HG03354 (cell line): Measurements from ENCODE around the gene DRAP1.

ENCODE experiments used
- ATAC-seq: cut with Tn5 transposase; IDR thresholded peaks from one replicate; pipeline ENCODE4 v1.9.1; 2021; ENCODE audit warnings: mild to moderate bottlenecking; ENCODE audit not compliant: unreplicated experiment, poor library complexity, severe bottlenecking

DRAP1 gene, protein sequence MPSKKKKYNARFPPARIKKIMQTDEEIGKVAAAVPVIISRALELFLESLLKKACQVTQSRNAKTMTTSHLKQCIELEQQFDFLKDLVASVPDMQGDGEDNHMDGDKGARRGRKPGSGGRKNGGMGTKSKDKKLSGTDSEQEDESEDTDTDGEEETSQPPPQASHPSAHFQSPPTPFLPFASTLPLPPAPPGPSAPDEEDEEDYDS

GRCh38 chr11:65919141-65919572 is at the start of gene DRAP1:
Gene DRAP1 (plus strand): TSS chr11:65919426. CDS start chr11:65919502, 76 bp downstream.
- ATAC-seq: peak; percentile 89

DNA sequence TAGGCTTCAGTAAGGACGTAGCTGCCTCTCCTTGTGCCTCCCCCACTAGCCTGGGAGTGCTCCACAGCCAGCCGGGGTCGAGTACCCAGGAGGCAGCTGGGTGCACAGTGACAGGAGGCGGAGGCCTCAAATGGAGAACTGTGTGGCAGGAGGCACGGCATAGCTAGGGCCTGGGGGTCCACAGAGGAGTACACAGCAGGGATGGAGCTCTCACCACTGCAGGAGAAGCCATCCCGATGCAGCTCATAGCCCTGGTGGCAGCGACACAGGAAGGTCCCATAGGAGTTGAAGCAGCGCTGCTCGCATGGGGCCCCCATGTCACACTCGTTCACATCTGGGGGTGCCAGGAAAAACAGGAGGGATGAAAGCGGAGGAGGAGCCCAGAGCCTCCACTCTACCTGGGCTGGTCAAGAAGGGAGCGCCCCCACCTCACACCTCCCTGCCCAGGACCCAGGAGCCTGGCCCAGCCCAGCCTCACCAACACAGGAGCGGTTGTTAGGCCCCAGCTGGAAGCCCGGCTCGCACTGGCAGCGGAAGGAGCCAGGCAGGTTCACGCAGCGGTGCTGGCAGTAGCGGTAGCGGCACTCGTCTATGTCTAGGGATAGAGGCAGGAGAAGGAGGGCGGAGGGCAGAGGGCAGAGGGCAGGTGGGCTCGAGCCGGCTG is 49.5 kb upstream of the DRAP1 start:
- ATAC-seq: no peak

- no peak for ATAC-seq
Measured at GRCh38 chr11:65870307-65870658, 48.9 kb upstream of the DRAP1 start.

DNA sequence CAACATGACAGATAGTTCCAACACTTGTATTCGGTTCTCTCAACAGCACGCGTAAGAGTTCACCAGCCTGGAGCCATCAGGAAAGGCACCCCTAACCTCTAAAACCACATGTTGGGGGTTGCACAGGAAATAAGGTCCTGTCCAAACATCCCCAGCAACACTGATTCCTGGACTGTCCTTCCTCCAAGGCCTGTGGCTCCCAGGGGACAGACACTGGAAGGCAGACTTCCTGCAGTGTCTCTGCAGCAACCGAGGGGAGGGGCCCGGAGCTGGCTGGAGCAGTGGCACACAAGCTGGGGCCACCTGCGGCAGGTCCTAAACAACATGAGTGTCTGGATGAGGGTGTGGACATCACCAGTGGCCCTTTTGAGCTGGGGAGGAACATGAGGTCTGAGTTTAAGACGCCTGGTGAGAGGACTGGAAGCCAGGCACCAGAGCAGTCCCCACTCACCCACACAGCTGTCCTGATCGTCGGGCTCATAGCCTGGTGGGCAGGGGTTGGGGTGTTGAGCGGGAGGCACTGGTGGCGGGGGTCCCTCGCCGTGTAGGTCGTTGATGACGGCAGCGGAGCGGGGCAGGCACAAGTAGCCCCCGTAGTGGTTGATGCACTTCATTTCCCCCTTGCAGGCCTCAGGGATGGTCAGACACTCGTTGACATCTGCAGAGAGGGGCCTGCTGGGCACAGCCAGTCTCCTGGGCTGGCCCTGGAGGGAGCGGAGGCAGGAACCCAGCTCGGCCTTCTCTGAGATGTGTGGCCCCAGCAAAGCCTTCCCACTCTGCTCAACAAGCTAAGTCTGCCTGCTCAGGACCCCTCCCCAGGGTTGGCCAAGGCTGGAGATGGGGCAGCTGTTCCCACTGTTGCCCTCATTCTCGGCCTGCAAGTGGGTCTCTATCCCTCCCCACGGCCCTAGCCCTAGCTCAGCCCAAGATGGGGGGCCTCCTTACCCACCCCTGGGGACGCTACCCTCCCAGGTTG is 48.2 kb upstream of the DRAP1 start:
- no peak for ATAC-seq

DNA sequence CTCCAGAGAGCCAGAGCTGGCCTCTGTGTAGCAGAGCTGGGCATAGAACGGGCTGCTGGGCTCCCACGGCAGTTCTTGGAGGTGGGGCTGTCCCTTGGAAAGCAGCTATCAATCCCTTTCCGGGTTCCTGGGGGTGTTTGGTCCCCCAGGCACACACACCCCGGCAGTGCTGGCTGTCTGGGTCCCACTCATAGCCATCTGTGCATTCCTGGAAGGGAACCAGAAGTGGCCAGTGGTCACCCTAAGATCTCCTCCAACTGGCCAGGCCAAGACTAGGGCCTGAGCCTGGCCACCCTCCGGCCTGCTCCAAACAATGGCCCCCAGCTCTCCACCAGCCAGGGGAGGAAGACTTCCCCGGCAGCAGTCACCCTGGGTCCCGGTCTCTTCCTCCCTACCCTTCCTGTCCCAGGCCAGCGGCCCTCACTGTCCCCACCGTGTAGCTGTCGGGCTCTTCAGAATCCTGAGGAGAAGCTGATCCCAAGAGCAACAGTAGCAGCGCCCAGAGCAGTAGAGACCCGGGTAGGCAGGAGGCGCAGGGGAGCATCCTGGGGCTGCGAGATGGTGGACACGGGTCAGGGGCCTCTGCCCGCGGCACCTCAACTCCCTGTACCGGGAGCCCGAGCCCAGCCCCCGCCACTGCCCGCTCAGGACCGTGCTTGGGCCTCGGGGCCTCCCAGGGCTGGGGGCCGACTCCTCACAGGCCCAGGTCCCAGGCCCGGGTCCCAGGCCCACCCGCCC is 47.2 kb upstream of the DRAP1 start:
- no peak for ATAC-seq

- ATAC-seq: no peak
Measured at GRCh38 chr11:65872586-65873317, 46.5 kb upstream of the DRAP1 start, which contains the start of gene EFEMP2. Gene EFEMP2 (minus strand): TSS chr11:65872800. CDS start chr11:65872354, 446 bp downstream.

GRCh38 chr11:65873318-65874156 is 45.7 kb upstream of the DRAP1 start:
- ATAC-seq: peak; percentile 80

DNA sequence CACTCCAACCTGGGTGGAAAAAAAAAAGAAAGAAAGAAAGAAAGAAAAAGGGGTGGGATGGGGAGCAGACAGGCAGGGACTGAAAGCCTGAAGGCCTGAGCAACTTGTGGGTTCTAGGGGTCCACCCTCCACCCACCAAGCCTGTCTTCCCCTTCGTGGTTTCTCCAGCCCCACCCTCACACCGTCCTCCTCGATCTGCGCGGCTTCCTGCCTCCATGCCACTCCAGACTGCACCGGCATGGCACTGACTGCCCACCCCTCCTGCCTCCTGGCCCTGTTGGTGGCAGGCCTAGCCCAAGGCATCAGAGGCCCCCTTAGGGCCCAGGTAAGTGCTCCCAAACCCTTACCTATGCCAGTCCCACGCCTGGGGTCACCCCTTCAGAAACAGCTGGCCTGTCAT is 39.6 kb upstream of the DRAP1 start, which contains the start of gene CTSW:
Gene CTSW, plus strand, starts transcription at position 221 of the 400 bp plus-strand sequence. Its CDS starts 18 bp downstream, at position 239.
- ATAC-seq: no peak

DNA sequence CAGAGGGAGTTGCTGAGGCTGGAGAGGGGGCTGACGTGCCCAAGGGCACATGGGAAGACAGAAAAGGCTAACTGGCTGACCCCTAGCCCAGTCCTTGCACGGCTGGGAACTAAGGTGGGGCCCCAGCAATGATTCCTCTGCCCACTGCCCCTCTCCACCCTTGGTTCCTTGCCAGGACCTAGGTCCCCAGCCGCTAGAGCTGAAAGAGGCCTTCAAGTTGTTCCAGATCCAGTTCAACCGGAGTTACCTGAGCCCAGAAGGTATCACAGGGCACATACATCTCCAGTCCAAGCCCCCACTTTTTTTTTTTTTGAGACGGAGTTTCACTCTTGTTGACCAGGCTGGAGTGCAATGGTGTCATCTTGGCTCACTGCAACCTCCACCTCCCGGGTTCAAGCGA is 39.2 kb upstream of the DRAP1 start:
- no peak for ATAC-seq

GRCh38 chr11:65880844-65881421 is 38.3 kb upstream of the DRAP1 start:
- ATAC-seq: no peak

GRCh38 chr11:65882120-65883057 is 36.8 kb upstream of the DRAP1 start:
- no peak for ATAC-seq

DNA sequence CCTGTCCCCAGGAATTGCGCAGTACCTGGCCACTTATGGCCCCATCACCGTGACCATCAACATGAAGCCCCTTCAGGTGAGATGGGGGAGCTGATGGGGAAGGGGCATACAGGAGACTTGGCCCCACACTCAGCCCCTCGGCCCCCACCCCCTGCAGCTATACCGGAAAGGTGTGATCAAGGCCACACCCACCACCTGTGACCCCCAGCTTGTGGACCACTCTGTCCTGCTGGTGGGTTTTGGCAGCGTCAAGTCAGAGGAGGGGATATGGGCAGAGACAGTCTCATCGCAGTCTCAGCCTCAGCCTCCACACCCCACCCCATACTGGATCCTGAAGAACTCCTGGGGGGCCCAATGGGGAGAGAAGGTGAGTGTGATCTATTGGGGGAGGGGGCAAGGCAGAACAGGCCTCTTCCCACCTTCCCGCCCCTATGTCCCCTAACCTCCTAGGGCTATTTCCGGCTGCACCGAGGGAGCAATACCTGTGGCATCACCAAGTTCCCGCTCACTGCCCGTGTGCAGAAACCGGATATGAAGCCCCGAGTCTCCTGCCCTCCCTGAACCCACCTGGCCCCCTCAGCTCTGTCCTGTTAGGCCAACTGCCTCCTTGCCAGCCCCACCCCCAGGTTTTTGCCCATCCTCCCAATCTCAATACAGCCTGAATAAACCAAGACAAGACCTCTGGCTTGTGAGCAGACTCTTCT is 36.0 kb upstream of the DRAP1 start:
- no peak for ATAC-seq

GRCh38 chr11:65883786-65884715 is 35.2 kb upstream of the DRAP1 start:
- ATAC-seq: no peak

DNA sequence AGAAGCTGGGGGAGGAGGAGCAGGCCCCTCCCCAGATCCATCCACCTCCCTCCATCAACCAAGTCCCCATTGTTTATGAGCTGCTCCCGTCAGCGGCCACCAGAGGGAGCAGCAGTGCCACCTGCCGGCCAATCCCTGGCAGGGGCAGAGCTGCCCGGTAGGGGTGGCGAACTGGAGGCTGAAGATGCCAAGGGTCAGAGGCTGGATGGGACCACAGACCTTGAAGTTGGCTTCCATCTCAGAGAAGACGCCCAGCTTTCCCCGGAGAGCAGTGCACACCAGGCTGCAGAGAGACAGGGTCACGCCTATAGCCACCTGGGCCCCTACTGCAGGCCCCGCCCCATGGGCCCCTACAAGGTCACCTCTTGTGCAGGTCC is 34.5 kb upstream of the DRAP1 start:
- peak; percentile 44 for ATAC-seq

DNA sequence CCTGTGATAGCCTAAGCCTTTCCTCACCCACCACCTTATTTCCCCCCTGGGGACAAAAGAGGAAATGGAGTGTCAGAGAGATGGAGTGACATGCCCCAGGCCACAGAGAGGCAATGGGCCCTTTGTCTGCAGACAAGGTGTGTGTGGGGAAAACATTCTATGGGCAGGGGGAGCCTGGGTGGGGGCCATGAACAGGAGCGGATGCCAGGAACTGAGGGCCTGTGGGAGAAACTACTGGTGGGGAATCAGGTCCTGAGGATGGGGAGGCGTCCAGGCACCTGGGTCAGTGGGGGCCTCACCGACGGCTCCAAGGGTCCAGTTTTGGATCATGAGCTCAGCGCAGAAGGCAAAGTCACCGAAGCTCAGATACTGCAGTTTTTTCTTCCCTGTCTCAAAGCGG is 34.0 kb upstream of the DRAP1 start:
- no peak for ATAC-seq
